Breast epithelium (tissue), 3 donors: ENCODE data around the gene ARHGEF3.
"Not testable (repeated sequence)": the region's sequence is repeated elsewhere in the genome, so short reads cannot be mapped to it uniquely, and the experiment has no call there.

Source experiments
- POLR2A ChIP-seq: fragments of 450-650 bp; IDR thresholded peaks from one replicate; pipeline ENCODE4 v1.6.1; 2016; ENCODE audit warnings: antibody characterized with exemption, mild to moderate bottlenecking, moderate library complexity
- POLR2AphosphoS5 ChIP-seq, 3 donors: sonication (generic); formaldehyde crosslinking; IDR thresholded peaks; one replicate each; pipeline ENCODE4 v1.6.1; 2017; ENCODE audit warnings: antibody characterized with exemption in 3 of 3
- TF ChIP-seq, protein P1 (sequence below), 3 donors: fragments of 450-650 bp; IDR thresholded peaks; one replicate each; pipeline ENCODE4 v1.5.1; 2016 to 2017; ENCODE audit warnings: antibody characterized with exemption in 3 of 3, mild to moderate bottlenecking in 3 of 3, moderate library complexity in 3 of 3

GRCh38 chr3:56758042-56758441 is 43.7 kb downstream of the ARHGEF3 start:
- TF ChIP-seq POLR2A; POLR2AphosphoS5 (IDR thresholded peaks at IDR 0.05): not testable (repeated sequence)
- TF ChIP-seq, protein P1, sequence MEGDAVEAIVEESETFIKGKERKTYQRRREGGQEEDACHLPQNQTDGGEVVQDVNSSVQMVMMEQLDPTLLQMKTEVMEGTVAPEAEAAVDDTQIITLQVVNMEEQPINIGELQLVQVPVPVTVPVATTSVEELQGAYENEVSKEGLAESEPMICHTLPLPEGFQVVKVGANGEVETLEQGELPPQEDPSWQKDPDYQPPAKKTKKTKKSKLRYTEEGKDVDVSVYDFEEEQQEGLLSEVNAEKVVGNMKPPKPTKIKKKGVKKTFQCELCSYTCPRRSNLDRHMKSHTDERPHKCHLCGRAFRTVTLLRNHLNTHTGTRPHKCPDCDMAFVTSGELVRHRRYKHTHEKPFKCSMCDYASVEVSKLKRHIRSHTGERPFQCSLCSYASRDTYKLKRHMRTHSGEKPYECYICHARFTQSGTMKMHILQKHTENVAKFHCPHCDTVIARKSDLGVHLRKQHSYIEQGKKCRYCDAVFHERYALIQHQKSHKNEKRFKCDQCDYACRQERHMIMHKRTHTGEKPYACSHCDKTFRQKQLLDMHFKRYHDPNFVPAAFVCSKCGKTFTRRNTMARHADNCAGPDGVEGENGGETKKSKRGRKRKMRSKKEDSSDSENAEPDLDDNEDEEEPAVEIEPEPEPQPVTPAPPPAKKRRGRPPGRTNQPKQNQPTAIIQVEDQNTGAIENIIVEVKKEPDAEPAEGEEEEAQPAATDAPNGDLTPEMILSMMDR (IDR thresholded peaks at IDR 0.05): not testable (repeated sequence)
